NCI-H187 (cell line): ENCODE results near the gene FCER1G.

Experiments used
- DNase-seq, 2 experiments: peaks; one replicate each; lab custom pipeline; 2025; lab: John Stamatoyannopoulos, UW

Gene FCER1G

GRCh38 chr1:161215076-161215475 is at the start of gene FCER1G:
Gene FCER1G (plus strand): TSS chr1:161215295. CDS start chr1:161215322, 27 bp downstream.
- no peak for DNase-seq

GRCh38 chr1:161165742-161166668 is 49.1 kb upstream of the FCER1G start, which contains the start of gene PPOX:
Gene PPOX (plus strand): TSS chr1:161166426. CDS start chr1:161166848, 422 bp downstream.
- peak; percentile 98 to 99 for DNase-seq

GRCh38 chr1:161166669-161167548 is 48.2 kb upstream of the FCER1G start:
- DNase-seq: no peak

- DNase-seq: no peak
Observed at GRCh38 chr1:161168906-161169305, 46.2 kb upstream of the FCER1G start.

GRCh38 chr1:161171191-161171590 is 43.9 kb upstream of the FCER1G start:
- no peak for DNase-seq

GRCh38 chr1:161171696-161172095 is 43.4 kb upstream of the FCER1G start:
- DNase-seq: no peak

GRCh38 chr1:161172349-161172748 is 42.7 kb upstream of the FCER1G start:
- no peak for DNase-seq

- DNase-seq: no peak
Observed at GRCh38 chr1:161172776-161173376, 42.2 kb upstream of the FCER1G start.

- no peak for DNase-seq
Observed at GRCh38 chr1:161173711-161174110, 41.4 kb upstream of the FCER1G start.

GRCh38 chr1:161174911-161175310 is 40.2 kb upstream of the FCER1G start:
- DNase-seq: no peak

- DNase-seq: no peak
Observed at GRCh38 chr1:161175771-161176453, 39.2 kb upstream of the FCER1G start.

- no peak for DNase-seq
Observed at GRCh38 chr1:161176468-161177111, 38.5 kb upstream of the FCER1G start.

- DNase-seq: peak; percentile 89 to 95
Observed at GRCh38 chr1:161177112-161177935, 37.8 kb upstream of the FCER1G start, which contains the start of gene B4GALT3. Gene B4GALT3 (minus strand): TSS chr1:161177507. CDS start chr1:161176060, 1,447 bp downstream.

- DNase-seq: no peak
Observed at GRCh38 chr1:161177936-161178244, 37.2 kb upstream of the FCER1G start.

GRCh38 chr1:161179698-161180097 is 35.4 kb upstream of the FCER1G start:
- no peak for DNase-seq

- DNase-seq: no peak
Observed at GRCh38 chr1:161180639-161181038, 34.5 kb upstream of the FCER1G start.

- DNase-seq: no peak
Observed at GRCh38 chr1:161182214-161182613, 32.9 kb upstream of the FCER1G start.

GRCh38 chr1:161185282-161185682 is 29.8 kb upstream of the FCER1G start:
- DNase-seq: no peak

- no peak for DNase-seq
Observed at GRCh38 chr1:161185732-161186311, 29.3 kb upstream of the FCER1G start.

GRCh38 chr1:161187311-161187710 is 27.8 kb upstream of the FCER1G start:
- no peak for DNase-seq
